Measurements from ENCODE around the gene PYHIN1.

Gene PYHIN1

GRCh38 chr1:158962983-158963382, 31.6 kb downstream of the PYHIN1 start:
- Histone ChIP-seq H3K36me3 (no peaks in the 10 kb centered on the region), H3K27me3 (no peaks in the 10 kb centered on the region), H3K9me3 (no peaks in the 10 kb centered on the region), H3K4me3 (ENCODE audit: low read depth, low read length) (no peak overlapping the region), H3K4me1 (no peaks in the 10 kb centered on the region)
- TF ChIP-seq, protein P1, sequence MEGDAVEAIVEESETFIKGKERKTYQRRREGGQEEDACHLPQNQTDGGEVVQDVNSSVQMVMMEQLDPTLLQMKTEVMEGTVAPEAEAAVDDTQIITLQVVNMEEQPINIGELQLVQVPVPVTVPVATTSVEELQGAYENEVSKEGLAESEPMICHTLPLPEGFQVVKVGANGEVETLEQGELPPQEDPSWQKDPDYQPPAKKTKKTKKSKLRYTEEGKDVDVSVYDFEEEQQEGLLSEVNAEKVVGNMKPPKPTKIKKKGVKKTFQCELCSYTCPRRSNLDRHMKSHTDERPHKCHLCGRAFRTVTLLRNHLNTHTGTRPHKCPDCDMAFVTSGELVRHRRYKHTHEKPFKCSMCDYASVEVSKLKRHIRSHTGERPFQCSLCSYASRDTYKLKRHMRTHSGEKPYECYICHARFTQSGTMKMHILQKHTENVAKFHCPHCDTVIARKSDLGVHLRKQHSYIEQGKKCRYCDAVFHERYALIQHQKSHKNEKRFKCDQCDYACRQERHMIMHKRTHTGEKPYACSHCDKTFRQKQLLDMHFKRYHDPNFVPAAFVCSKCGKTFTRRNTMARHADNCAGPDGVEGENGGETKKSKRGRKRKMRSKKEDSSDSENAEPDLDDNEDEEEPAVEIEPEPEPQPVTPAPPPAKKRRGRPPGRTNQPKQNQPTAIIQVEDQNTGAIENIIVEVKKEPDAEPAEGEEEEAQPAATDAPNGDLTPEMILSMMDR (IDR thresholded peaks at IDR 0.05; ENCODE audit: low read depth, low read length), result no peak
- DNase-seq, result no peak

GRCh38 chr1:158969166-158969565, 37.8 kb downstream of the PYHIN1 start:
- Histone ChIP-seq H3K9me3 (no peaks in the 10 kb centered on the region), H3K36me3 (no peaks in the 10 kb centered on the region), H3K27me3 (no peaks in the 10 kb centered on the region), H3K4me3 (ENCODE audit: low read depth, low read length) (no peak overlapping the region), H3K4me1 (no peaks in the 10 kb centered on the region)
- TF ChIP-seq, protein P1 (IDR thresholded peaks at IDR 0.05; ENCODE audit: low read depth, low read length), result no peak
- no peak for DNase-seq

GRCh38 chr1:158969855-158970254, 38.5 kb downstream of the PYHIN1 start:
- TF ChIP-seq, protein P1 (IDR thresholded peaks at IDR 0.05; ENCODE audit: low read depth, low read length), result no peak
- H3K4me1 ChIP-seq, result no peaks in the 10 kb centered on the region
- H3K4me3 ChIP-seq (ENCODE audit: low read depth, low read length), result no peak overlapping the region
- no peaks in the 10 kb centered on the region for H3K9me3 ChIP-seq
- peaks cover 3% of the 10 kb centered on the region; the same call in 1 of the 2 replicates for H3K27me3 ChIP-seq
- no peak for DNase-seq
- no peaks in the 10 kb centered on the region for H3K36me3 ChIP-seq

DNA sequence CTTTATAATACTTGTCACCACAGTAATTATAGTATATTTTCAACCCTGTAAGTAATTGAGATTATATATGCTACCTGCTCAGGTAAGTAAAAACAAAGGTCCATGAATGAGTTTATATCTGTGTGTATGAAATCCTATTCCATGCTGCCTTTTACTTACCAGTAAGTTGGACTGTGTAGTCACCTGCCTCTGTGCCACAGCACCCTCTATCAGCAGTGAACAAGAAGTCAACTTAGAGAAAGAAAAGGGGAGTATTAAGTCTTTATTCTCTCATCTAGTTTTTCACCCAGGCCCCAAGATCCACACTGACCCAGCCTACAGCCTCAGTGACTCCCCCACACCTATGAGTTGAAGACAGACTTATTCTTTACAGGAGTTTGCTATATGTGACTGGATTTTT, 41.5 kb downstream of the PYHIN1 start:
- Histone ChIP-seq H3K36me3 (no peaks in the 10 kb centered on the region), H3K4me3 (ENCODE audit: low read depth, low read length) (no peak overlapping the region), H3K9me3 (no peaks in the 10 kb centered on the region; the same call in 1 of the 2 replicates), H3K4me1 (no peaks in the 10 kb centered on the region), H3K27me3 (peaks cover 4% of the 10 kb centered on the region; the same call in 1 of the 2 replicates)
- TF ChIP-seq, protein P1 (IDR thresholded peaks at IDR 0.05; ENCODE audit: low read depth, low read length), result no peak
- no peak for DNase-seq

DNA sequence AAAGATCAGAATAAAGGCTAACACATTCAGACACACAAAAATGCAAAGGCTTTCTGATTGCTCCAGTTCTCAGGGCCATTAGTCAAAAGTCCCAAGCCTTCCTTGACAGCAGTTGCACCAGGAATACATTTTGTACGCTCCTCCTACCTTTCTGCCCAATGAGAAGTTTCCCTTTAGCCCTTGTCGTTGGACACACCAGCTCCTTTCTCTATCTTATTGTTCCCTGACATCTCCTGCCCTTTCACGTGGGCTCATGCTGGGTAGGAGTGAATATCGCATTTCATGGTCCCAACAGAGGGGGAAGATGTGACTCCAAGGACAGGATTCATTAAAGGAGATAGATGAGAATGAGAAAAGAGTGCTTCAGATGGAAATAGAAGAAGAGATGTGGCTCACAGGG, 44.9 kb downstream of the PYHIN1 start:
- Histone ChIP-seq H3K9me3 (no peaks in the 10 kb centered on the region; the same call in 1 of the 2 replicates), H3K36me3 (no peaks in the 10 kb centered on the region), H3K4me3 (ENCODE audit: low read depth, low read length) (no peak overlapping the region), H3K27me3 (peaks cover 4% of the 10 kb centered on the region; the same call in 1 of the 2 replicates), H3K4me1 (no peaks in the 10 kb centered on the region)
- no peak for DNase-seq
- TF ChIP-seq, protein P1 (IDR thresholded peaks at IDR 0.05; ENCODE audit: low read depth, low read length), result no peak

DNA sequence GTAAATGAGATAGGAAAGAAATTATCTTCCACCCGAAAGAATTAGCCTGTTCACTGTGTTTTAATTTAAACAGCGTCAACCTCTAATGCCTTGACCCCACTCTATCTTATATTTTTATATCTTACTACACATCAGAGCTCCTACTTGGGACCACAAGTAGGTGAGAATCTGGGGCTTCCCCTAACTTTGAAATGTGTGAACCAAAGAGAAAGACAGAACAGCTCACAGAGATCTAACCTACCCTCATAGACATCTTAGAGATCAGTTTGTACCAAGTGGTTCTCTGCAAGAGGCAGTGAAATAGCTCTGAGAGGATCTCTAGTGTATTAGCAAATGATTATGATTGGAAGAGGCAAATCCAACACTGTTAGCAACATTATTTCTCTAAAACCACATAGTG, 47.4 kb downstream of the PYHIN1 start:
- no peaks in the 10 kb centered on the region for H3K4me1 ChIP-seq
- H3K36me3 ChIP-seq, result no peaks in the 10 kb centered on the region
- H3K9me3 ChIP-seq, result no peaks in the 10 kb centered on the region; the same call in 1 of the 2 replicates
- peaks cover 4% of the 10 kb centered on the region; the same call in 1 of the 2 replicates for H3K27me3 ChIP-seq
- no peak for DNase-seq
- TF ChIP-seq, protein P1 (IDR thresholded peaks at IDR 0.05; ENCODE audit: low read depth, low read length), result no peak
- no peak overlapping the region for H3K4me3 ChIP-seq (ENCODE audit: low read depth, low read length)
